Activated naive CD4-positive, alpha-beta T cell treated with anti-CD3 and anti-CD28 coated beads for 36 hours (primary cell): ENCODE data around the gene APOA4. TPM values are rescaled to one million over a fixed set of nuclear protein-coding genes. Genes with fewer than 3 reads are reported as not detected.

Experiments
- CTCF ChIA-PET: fragments of 350-600 bp; sonication (Branson Sonifier 250); formaldehyde crosslinking; loops from one replicate; lab custom pipeline; 2021; ENCODE audit warnings: antibody characterized with exemption; lab: Charles Lee
- DNase-seq: peaks from one replicate; pipeline ENCODE4 v3.0.0-alpha.2; 2020
- H3K27ac Mint-ChIP-seq: one replicate; pipeline ENCODE4 v1.8.0; 2021; ENCODE audit warnings: mild to moderate bottlenecking, mixed read lengths
- H3K27me3 Mint-ChIP-seq: one replicate; pipeline ENCODE4 v1.8.0; 2021; ENCODE audit warnings: low read depth, mixed read lengths
- H3K36me3 Mint-ChIP-seq: one replicate; pipeline ENCODE4 v1.8.0; 2021; ENCODE audit warnings: low read depth, mixed read lengths
- H3K4me1 Mint-ChIP-seq: one replicate; pipeline ENCODE4 v1.8.0; 2021; ENCODE audit warnings: low read depth, mixed read lengths
- H3K4me3 Mint-ChIP-seq: one replicate; pipeline ENCODE4 v1.8.0; 2021; ENCODE audit warnings: mild to moderate bottlenecking, moderate library complexity, mixed read lengths
- H3K9me3 Mint-ChIP-seq: one replicate; pipeline ENCODE4 v1.8.0; 2021; ENCODE audit warnings: mixed read lengths
- intact Hi-C: fragments of 100-400 bp; cut with micrococcal nuclease; formaldehyde crosslinking; loops from one replicate; pipeline ENCODE4 v1.15.1; 2023
- total RNA-seq, 2 experiments: library from RNA; stranded (reverse); gene quantifications; one replicate each; pipeline ENCODE4 v1.2.3, GENCODE V29; 2021

The APOA4 gene
- total RNA-seq, 2 experiments from 2014 or later = not detected

DNA sequence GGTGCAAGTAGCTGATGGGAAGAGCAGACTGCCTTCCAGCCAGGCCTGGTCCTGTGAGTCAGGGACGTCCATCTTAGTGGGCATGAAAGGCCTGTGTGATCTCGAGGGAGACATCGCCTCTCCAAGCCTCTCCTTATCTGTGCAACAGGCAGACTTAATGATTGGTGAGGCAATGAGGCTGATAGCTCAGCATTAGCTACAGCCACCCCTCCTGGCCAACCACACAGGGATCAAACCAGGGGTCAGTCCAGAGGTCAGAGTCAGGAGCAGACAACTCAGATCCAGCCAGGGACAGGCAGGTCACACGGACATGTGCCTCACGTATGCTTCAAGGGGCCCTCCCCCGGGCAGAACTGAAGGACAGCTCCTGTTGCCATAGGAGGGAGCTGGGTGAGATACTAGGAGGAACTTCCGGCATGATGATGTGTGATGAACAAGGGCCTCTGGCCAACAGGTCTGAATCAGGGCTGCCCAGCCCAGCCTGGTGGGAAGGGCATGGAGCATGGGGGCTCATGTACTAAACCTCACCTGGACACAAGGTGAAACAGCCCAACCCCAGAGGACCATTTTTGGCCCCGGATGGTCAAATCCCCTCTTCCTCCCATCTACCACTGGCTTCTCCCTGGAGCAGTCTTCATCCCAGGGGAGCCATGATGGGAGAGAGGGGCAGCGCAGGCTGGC is 3.8 kb upstream of the APOA4 start:
- intact Hi-C loops = no loop called here
- DNase-seq = no peak
- Mint-ChIP-seq H3K4me1 (no peaks in the 10 kb centered on the region), H3K4me3 (no peak overlapping the region), H3K9me3 (no peaks in the 10 kb centered on the region), H3K27me3 (no peaks in the 10 kb centered on the region), H3K36me3 (no peaks in the 10 kb centered on the region), H3K27ac (no peak overlapping the region)
- CTCF ChIA-PET = interaction anchor here (0.5 to 1.2 kb wide), 2 partner anchors 36 to 279 kb away, joined by 3 read pairs; partner anchors contain the start of gene APOA5

DNA sequence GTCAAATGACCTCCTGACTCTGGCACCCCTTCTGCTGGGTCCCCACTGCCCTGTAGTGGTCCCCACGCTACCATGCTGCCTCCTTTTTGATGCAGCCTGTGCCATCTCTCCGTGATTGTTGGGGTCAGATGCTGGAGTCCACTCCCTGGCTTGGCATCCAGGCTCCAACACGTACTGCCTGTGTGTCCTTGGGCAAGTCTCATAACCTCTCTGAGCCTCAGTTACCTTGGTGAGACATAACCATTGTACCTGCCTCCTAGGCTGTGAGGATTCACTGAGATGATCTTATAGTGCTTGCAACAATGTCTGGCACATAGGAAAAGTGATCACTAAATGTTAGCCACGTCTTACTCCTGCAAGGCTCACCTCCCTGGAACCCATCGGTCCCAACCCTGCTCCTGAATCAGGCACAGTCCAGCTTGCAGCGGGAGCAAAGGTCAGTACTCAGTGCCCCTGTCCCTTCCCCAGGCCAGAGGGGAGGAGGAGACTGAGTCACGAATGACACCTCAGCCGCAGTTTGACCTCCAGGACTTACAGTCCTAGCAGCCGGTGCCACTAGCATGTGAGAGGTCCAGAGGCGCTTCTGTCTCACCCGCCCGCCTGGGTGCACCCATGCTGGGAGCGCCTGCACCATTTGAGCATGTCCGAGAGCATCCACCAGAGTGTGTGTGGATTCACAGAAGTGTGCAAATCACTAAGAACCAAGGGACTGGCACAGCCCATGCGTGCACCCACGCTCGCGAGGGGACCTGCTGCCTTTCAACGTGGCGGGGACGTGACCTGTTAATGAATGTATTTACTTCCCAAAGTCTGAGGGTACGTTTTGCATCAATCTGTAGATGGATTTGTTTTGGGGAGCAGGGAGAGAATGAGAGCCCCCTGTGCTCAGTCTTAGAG is 3.0 kb upstream of the APOA4 start:
- Mint-ChIP-seq H3K27me3 (no peaks in the 10 kb centered on the region), H3K36me3 (no peaks in the 10 kb centered on the region), H3K27ac (no peak overlapping the region), H3K4me3 (no peak overlapping the region), H3K9me3 (no peaks in the 10 kb centered on the region), H3K4me1 (no peaks in the 10 kb centered on the region)
- DNase-seq = no peak
- CTCF ChIA-PET = interaction anchor here (0.5 to 1.2 kb wide), 3 partner anchors 13 to 280 kb away, joined by 3 read pairs; partner anchors contain the start of gene APOA5
- intact Hi-C loops = no loop called here

GRCh38 chr11:116825434-116825833 is 2.3 kb upstream of the APOA4 start:
- DNase-seq = no peak
- Mint-ChIP-seq H3K4me3 (no peak overlapping the region), H3K9me3 (no peaks in the 10 kb centered on the region), H3K36me3 (no peaks in the 10 kb centered on the region), H3K4me1 (no peaks in the 10 kb centered on the region), H3K27me3 (no peaks in the 10 kb centered on the region), H3K27ac (no peak overlapping the region)
- CTCF ChIA-PET = interaction anchor here (0.5 to 1.4 kb wide), 2 partner anchors 10 to 12 kb away, joined by 3 to 4 read pairs; no protein-coding TSS in a partner anchor
- intact Hi-C loops = no loop called here

GRCh38 chr11:116822575-116822974 is 529 bp downstream of the APOA4 start:
- Mint-ChIP-seq H3K36me3 (no peaks in the 10 kb centered on the region), H3K27ac (no peak overlapping the region), H3K9me3 (no peaks in the 10 kb centered on the region), H3K27me3 (no peaks in the 10 kb centered on the region), H3K4me1 (no peaks in the 10 kb centered on the region), H3K4me3 (no peak overlapping the region)
- CTCF ChIA-PET = interaction anchor here (0.9 to 1.9 kb wide), 3 partner anchors 10 to 31 kb away, joined by 3 to 7 read pairs (median 3); partner anchors contain the start of gene APOA5
- intact Hi-C loops = no loop called here
- no peak for DNase-seq

GRCh38 chr11:116821050-116821918 is 1.8 kb downstream of the APOA4 start:
- Mint-ChIP-seq H3K9me3 (no peaks in the 10 kb centered on the region), H3K4me1 (no peaks in the 10 kb centered on the region), H3K4me3 (no peak overlapping the region), H3K36me3 (no peaks in the 10 kb centered on the region), H3K27me3 (no peaks in the 10 kb centered on the region), H3K27ac (no peak overlapping the region)
- CTCF ChIA-PET = interaction anchor here (1.0 to 1.8 kb wide), 2 partner anchors 28 to 30 kb away, joined by 3 to 4 read pairs; partner anchors contain the start of gene APOA5
- DNase-seq = no peak
- intact Hi-C loops = no loop called here

GRCh38 chr11:116819049-116819448 is 4.1 kb downstream of the APOA4 start:
- Mint-ChIP-seq H3K4me3 (no peak overlapping the region), H3K4me1 (no peaks in the 10 kb centered on the region), H3K9me3 (no peaks in the 10 kb centered on the region), H3K36me3 (no peaks in the 10 kb centered on the region), H3K27ac (no peak overlapping the region), H3K27me3 (no peaks in the 10 kb centered on the region)
- DNase-seq = no peak
- CTCF ChIA-PET = no interaction called here
- intact Hi-C loops = no loop called here

GRCh38 chr11:116814502-116814901 is 8.6 kb downstream of the APOA4 start:
- Mint-ChIP-seq H3K36me3 (no peaks in the 10 kb centered on the region), H3K4me3 (no peak overlapping the region), H3K9me3 (no peaks in the 10 kb centered on the region), H3K27me3 (no peaks in the 10 kb centered on the region), H3K27ac (no peak overlapping the region), H3K4me1 (no peaks in the 10 kb centered on the region)
- intact Hi-C loops = no loop called here
- CTCF ChIA-PET = no interaction called here
- no peak for DNase-seq

DNA sequence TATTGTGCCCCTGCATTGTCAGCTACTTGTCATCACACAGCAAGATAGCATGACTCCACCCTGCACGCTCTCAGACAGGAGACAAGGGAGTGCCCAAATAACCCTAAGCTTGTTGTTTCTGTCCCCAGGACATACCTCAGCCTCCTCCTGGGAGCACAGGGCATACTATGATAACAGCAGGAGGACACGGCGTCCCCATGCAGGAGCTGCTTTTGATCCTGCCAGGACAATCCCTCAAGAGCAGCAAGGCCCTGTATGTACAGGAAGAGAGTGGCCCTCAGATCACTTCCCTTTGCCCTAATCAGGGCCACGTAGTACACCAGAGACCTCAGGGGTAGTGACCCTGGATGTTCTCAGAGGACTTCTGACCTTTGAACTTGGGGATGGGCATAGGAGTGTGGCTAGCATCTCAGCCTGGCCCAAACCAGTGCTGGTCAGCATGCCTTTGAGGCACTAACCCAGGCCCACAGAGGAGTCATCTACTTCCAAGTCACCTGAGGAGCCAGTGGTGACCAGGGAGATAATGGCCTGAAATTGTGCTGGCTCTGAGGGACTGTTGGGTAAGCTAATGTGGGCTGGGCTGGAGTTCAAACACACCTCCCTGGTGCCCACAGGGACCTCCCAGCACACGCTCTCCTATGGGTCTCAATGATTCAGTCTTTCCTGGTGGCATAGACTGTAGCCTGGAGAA is 9.2 kb downstream of the APOA4 start:
- no peak for DNase-seq

DNA sequence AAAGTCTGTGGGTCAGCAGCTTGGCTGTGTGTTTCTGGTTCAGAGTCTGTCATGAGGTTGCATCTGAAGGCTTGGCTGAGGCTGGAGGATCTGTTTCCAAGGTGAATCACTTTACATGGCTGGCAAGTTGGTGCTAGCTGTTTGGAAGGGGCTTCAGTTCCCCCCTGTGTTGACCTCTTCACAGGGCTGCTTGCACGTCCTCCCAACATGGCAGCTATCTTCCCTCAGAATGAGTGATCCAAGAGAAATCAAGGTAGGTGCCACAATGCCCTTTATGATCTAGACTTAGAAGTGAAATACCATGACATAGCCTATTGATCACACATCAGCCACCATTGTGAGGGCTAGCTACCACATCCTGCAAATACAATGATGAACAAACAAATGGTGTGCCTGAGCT is 9.9 kb downstream of the APOA4 start:
- Mint-ChIP-seq H3K27ac (no peak overlapping the region), H3K4me3 (no peak overlapping the region), H3K4me1 (no peaks in the 10 kb centered on the region), H3K27me3 (no peaks in the 10 kb centered on the region), H3K9me3 (no peaks in the 10 kb centered on the region), H3K36me3 (no peaks in the 10 kb centered on the region)
- intact Hi-C loops = no loop called here
- DNase-seq = no peak
- CTCF ChIA-PET = interaction anchor here (0.9 to 2.0 kb wide), 8 partner anchors 10 to 70 kb away, joined by 3 to 8 read pairs (median 3); partner anchors contain the start of genes APOA4, APOA5, APOC3 and ZPR1

More for the DNA sequence above, 9.2 kb downstream of the APOA4 start:
- CTCF ChIA-PET = interaction anchor here (1.2 to 2.0 kb wide), 3 partner anchors 9 to 22 kb away, joined by 3 to 8 read pairs (median 4); partner anchors contain the start of genes APOA4 and APOA5
- Mint-ChIP-seq H3K4me1 (no peaks in the 10 kb centered on the region), H3K27me3 (no peaks in the 10 kb centered on the region), H3K36me3 (no peaks in the 10 kb centered on the region), H3K27ac (no peak overlapping the region), H3K9me3 (no peaks in the 10 kb centered on the region), H3K4me3 (no peak overlapping the region)
- intact Hi-C loops = no loop called here

GRCh38 chr11:116812109-116812508 is 11.0 kb downstream of the APOA4 start:
- DNase-seq = no peak
- H3K27me3 Mint-ChIP-seq = no peaks in the 10 kb centered on the region
- H3K4me3 Mint-ChIP-seq = no peak overlapping the region
- H3K27ac Mint-ChIP-seq = no peak overlapping the region
- H3K4me1 Mint-ChIP-seq = no peaks in the 10 kb centered on the region
- intact Hi-C loops = no loop called here
- CTCF ChIA-PET = interaction anchor here (0.9 to 2.0 kb wide), 3 partner anchors 19 to 26 kb away, joined by 3 to 8 read pairs (median 4); no protein-coding TSS in a partner anchor
- no peaks in the 10 kb centered on the region for H3K9me3 Mint-ChIP-seq
- no peaks in the 10 kb centered on the region for H3K36me3 Mint-ChIP-seq

DNA sequence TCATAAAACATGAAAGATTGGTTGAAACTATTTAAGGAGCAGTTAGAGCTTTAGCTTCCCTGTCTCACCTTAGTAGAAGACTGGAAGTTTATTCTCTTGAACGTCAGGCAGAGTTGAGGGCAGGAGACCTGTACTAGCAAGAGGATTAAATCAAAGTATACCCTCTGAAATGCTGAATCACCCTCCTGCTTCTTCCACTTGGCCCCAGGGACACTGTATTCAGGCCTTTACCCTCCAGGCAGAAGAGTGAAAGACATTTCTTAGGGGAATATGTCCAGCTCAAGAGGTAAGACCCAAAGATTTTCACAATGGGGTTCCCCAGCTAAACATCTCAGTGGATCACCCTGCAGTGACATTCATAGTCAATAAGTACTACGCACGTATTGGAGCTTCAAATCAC is 11.9 kb downstream of the APOA4 start:
- H3K9me3 Mint-ChIP-seq = no peaks in the 10 kb centered on the region
- H3K4me3 Mint-ChIP-seq = no peak overlapping the region

More for the DNA sequence above, 11.9 kb downstream of the APOA4 start:
- CTCF ChIA-PET = interaction anchor here (1.4 to 1.5 kb wide), 2 partner anchors 18 to 24 kb away, joined by 4 read pairs; no protein-coding TSS in a partner anchor
- Mint-ChIP-seq H3K4me1 (no peaks in the 10 kb centered on the region), H3K27me3 (no peaks in the 10 kb centered on the region), H3K36me3 (no peaks in the 10 kb centered on the region), H3K27ac (no peak overlapping the region)
- no peak for DNase-seq
- intact Hi-C loops = no loop called here
